ENCODE measurements around the gene DCC.

DCC gene

DNA sequence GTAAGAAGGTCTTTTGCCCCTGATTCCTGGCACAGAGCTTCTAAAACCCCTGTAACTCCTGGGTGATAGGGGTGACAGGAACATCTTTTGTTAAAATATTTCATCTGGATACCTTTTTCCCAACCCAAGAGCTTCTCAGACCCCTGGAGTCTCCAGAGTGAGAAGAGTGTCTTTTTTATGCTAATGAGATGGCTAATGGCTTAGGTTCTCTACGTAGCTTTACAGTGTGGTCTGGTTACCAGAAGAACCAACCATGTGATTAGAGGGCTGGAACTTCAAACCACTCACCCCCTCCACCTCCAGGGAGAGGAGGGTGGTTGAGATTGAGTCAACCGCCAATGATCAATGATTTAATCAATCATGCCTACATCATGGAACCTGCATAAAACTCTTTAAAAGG, 16.2 kb upstream of the DCC start:
- no peaks in the 10 kb centered on the region for H3K9me3 ChIP-seq (ENCODE audit: low read depth, low read length)
- no peak for DNase-seq (ENCODE audit: low read depth, low spot score)
- no peak for TF ChIP-seq FOXP2 (optimal IDR thresholded peaks at IDR 0.05; ENCODE audit: control extremely low read depth, extremely low read length, insufficient read depth)
- no peak for TF ChIP-seq POLR2AphosphoS5 (IDR thresholded peaks at IDR 0.05; ENCODE audit: borderline replicate concordance, low read depth, low read length)
- TF ChIP-seq EZH2 (IDR thresholded peaks at IDR 0.05): no peak
- H3K36me3 ChIP-seq (ENCODE audit: insufficient read depth, low read length): no peaks in the 10 kb centered on the region
- no peak overlapping the region for H3K27ac ChIP-seq
- no peak overlapping the region for H3K4me3 ChIP-seq
- no peak overlapping the region for H3K9ac ChIP-seq (ENCODE audit: insufficient read length)

DNA sequence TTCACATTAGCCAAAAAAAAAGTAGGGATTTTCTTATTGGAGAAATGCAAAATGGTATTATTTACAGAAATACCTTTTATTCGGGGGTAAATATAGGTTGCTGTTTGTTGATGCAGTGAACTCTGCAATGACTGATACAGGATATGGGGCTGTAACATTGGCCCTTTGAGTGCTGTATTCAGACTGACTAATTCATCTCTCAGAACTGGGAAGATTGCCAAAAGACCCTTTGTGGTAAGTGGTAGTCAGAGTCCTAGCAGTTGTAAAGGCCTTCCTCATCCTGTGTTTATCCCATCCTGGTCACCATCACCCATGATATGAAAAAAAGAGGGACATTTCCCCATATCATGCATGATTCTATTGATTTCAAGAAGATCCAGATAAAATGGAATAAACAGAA, 14.0 kb upstream of the DCC start:
- Histone ChIP-seq H3K9me3 (ENCODE audit: low read depth, low read length) (no peaks in the 10 kb centered on the region), H3K27ac (no peak overlapping the region), H3K9ac (ENCODE audit: insufficient read length) (no peak overlapping the region), H3K36me3 (ENCODE audit: insufficient read depth, low read length) (no peaks in the 10 kb centered on the region), H3K4me3 (no peak overlapping the region)
- TF ChIP-seq POLR2AphosphoS5 (IDR thresholded peaks at IDR 0.05; ENCODE audit: borderline replicate concordance, low read depth, low read length) (no peak), FOXP2 (optimal IDR thresholded peaks at IDR 0.05; ENCODE audit: control extremely low read depth, extremely low read length, insufficient read depth) (no peak), EZH2 (IDR thresholded peaks at IDR 0.05) (no peak)
- DNase-seq (ENCODE audit: low read depth, low spot score): no peak

DNA sequence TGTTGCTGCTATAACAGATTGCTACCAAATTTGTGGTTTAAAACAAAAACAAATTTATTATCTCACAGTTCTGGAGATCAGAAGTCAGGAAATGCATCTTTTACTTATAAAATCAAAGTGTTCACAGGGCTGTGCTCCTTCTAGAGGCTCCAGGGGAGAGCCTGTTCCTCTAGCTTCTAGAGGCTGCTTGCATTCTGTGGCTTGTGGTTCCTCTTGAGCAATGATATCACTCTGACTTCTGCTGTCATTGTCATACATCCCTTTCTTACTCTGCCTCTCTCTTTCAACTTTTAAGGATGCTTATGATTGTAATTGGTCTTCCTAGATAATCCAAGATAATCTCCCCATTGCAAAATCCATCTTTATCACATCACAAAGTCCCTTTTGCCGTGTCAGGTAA, 6.1 kb upstream of the DCC start:
- no peak for TF ChIP-seq EZH2 (IDR thresholded peaks at IDR 0.05)
- no peak for TF ChIP-seq POLR2AphosphoS5 (IDR thresholded peaks at IDR 0.05; ENCODE audit: borderline replicate concordance, low read depth, low read length)
- no peak for TF ChIP-seq FOXP2 (optimal IDR thresholded peaks at IDR 0.05; ENCODE audit: control extremely low read depth, extremely low read length, insufficient read depth)
- no peak for DNase-seq (ENCODE audit: low read depth, low spot score)
- Histone ChIP-seq H3K27ac (no peak overlapping the region), H3K9ac (ENCODE audit: insufficient read length) (no peak overlapping the region), H3K4me3 (no peak overlapping the region), H3K36me3 (ENCODE audit: insufficient read depth, low read length) (no peaks in the 10 kb centered on the region), H3K9me3 (ENCODE audit: low read depth, low read length) (no peaks in the 10 kb centered on the region)

DNA sequence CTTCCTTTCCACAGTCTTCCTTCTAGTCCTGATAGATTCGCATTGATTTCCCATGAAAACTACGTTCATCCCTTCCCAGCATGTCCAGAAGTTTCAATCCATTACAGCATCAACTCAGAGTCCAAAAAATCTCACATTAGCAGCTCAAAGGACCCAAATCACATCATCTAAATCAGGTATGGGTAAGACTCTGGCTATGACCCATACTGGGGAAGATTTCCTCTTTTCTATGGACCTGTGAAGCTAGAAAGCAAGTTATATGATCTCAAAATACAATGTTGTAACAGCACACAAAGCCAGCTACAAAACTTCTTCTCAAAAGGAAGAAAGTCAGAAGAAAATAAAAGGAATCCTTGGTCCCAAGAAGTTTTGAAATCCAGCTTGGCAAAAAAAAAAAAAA, 5.7 kb upstream of the DCC start:
- Histone ChIP-seq H3K36me3 (ENCODE audit: insufficient read depth, low read length) (no peaks in the 10 kb centered on the region), H3K4me3 (no peak overlapping the region), H3K9me3 (ENCODE audit: low read depth, low read length) (no peaks in the 10 kb centered on the region), H3K27ac (no peak overlapping the region), H3K9ac (ENCODE audit: insufficient read length) (no peak overlapping the region)
- no peak for DNase-seq (ENCODE audit: low read depth, low spot score)
- TF ChIP-seq EZH2 (IDR thresholded peaks at IDR 0.05): no peak
- no peak for TF ChIP-seq FOXP2 (optimal IDR thresholded peaks at IDR 0.05; ENCODE audit: control extremely low read depth, extremely low read length, insufficient read depth)
- TF ChIP-seq POLR2AphosphoS5 (IDR thresholded peaks at IDR 0.05; ENCODE audit: borderline replicate concordance, low read depth, low read length): no peak

DNA sequence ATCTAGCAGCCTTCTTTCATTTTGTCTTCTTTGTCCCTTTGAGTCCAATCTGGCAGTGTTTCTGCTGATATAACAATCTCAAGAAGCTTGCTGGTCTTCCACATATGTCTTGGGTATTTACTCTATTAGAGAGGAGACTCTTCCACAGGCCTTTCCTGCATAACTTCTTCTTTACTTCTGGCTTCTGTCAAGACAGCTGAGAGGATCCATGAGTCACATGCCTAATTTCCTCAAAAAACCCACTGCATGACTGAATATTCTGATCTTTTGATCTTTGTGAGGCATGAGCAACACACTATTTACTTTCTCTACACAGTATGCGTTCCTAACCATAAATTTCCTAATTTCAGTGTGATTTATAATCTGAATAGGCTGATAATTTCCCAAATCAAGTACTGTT, 5.1 kb upstream of the DCC start:
- no peaks in the 10 kb centered on the region for H3K9me3 ChIP-seq (ENCODE audit: low read depth, low read length)
- no peaks in the 10 kb centered on the region for H3K36me3 ChIP-seq (ENCODE audit: insufficient read depth, low read length)
- H3K4me3 ChIP-seq: no peak overlapping the region
- DNase-seq (ENCODE audit: low read depth, low spot score): no peak
- H3K9ac ChIP-seq (ENCODE audit: insufficient read length): no peak overlapping the region
- no peak overlapping the region for H3K27ac ChIP-seq
- TF ChIP-seq EZH2 (IDR thresholded peaks at IDR 0.05): no peak

DNA sequence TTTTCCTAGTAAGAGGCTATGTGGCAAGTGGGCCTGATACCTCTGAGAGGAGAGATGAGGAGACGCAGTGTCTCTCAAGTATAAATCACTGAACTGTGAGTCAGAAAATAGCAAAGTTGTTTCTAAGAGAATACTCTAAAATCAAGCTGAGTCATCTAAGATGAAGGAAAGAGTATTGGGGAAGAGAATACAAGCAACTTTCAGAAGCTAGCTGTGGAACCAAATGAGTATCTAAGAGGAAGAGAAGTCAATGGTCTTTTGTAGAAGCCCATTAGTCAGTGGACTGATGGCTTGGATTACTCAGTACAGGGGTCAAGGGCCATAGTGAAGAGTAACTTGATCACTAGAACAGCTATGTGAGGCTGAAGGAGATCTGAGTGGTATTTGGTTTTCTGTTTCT, 2.7 kb upstream of the DCC start:
- no peak for DNase-seq (ENCODE audit: low read depth, low spot score)
- Histone ChIP-seq H3K27ac (no peak overlapping the region), H3K9ac (ENCODE audit: insufficient read length) (no peak overlapping the region), H3K36me3 (ENCODE audit: insufficient read depth, low read length) (no peaks in the 10 kb centered on the region), H3K4me3 (no peak overlapping the region), H3K9me3 (ENCODE audit: low read depth, low read length) (no peaks in the 10 kb centered on the region)
- TF ChIP-seq EZH2 (IDR thresholded peaks at IDR 0.05) (no peak), FOXP2 (optimal IDR thresholded peaks at IDR 0.05; ENCODE audit: control extremely low read depth, extremely low read length, insufficient read depth) (no peak)

DNA sequence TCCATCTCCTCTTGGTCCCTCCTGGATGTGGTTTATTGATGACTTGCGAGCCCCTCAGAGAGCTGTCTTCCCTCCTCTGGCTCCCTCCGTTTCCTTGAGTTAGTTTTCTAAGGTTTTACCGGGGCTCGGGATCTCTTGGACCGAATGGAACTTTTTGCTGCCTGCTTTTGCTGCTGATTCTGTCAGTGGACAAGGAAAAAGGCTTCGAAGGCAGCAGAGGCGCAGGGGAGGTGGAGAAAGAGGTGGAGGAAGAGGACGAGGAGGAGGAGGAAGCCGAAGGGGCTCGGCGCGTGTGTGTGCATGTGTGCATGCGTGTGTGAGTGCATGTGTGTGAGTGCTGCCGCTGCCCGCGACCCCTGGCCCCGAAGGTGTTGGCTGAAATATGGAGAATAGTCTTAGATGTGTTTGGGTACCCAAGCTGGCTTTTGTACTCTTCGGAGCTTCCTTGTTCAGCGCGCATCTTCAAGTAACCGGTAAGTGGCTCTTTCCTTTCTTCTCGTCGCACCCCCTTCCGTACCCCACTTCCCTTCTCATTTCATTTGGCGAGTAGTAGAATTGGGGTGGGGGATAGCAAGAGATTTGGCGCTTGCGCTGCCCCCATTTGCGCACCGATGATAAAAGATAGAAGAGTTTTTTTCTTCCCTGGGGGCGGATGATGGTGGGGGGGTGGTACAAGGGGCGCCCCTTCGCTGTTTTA, 557 bp downstream of the DCC start:
- DNase-seq (ENCODE audit: low read depth, low spot score): no peak
- TF ChIP-seq EZH2 (IDR thresholded peaks at IDR 0.05) (no peak), POLR2AphosphoS5 (IDR thresholded peaks at IDR 0.05; ENCODE audit: borderline replicate concordance, low read depth, low read length) (no peak), FOXP2 (optimal IDR thresholded peaks at IDR 0.05; ENCODE audit: control extremely low read depth, extremely low read length, insufficient read depth) (no peak)
- no peaks in the 10 kb centered on the region for H3K36me3 ChIP-seq (ENCODE audit: insufficient read depth, low read length)
- peak overlapping the region; percentile 63 for H3K9ac ChIP-seq (ENCODE audit: insufficient read length)
- H3K9me3 ChIP-seq (ENCODE audit: low read depth, low read length): no peaks in the 10 kb centered on the region
- no peak overlapping the region for H3K27ac ChIP-seq
- H3K4me3 ChIP-seq: peak overlapping the region; percentile 79

DNA sequence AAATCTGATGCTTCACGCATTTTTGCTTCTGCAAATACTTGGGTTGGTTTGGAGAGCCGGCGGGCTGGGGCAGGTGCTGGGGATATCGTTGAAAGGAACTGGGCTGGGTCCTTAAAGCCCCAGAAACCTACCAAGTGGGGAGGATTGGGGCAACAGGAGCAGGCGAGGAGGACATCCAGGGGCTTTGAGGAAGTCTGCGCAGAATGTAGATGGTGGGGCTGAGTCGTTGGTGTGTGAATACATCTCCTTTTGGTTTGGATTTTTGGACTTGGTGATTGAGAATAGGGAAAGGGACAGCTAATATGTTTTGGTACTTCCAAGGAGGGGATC, 1.1 kb downstream of the DCC start:
- Histone ChIP-seq H3K9me3 (ENCODE audit: low read depth, low read length) (no peaks in the 10 kb centered on the region), H3K27ac (no peak overlapping the region), H3K4me3 (peak overlapping the region; percentile 79), H3K9ac (ENCODE audit: insufficient read length) (no peak overlapping the region), H3K36me3 (ENCODE audit: insufficient read depth, low read length) (no peaks in the 10 kb centered on the region)
- TF ChIP-seq FOXP2 (optimal IDR thresholded peaks at IDR 0.05; ENCODE audit: control extremely low read depth, extremely low read length, insufficient read depth) (no peak), POLR2AphosphoS5 (IDR thresholded peaks at IDR 0.05; ENCODE audit: borderline replicate concordance, low read depth, low read length) (no peak), EZH2 (IDR thresholded peaks at IDR 0.05) (no peak)
- no peak for DNase-seq (ENCODE audit: low read depth, low spot score)

DNA sequence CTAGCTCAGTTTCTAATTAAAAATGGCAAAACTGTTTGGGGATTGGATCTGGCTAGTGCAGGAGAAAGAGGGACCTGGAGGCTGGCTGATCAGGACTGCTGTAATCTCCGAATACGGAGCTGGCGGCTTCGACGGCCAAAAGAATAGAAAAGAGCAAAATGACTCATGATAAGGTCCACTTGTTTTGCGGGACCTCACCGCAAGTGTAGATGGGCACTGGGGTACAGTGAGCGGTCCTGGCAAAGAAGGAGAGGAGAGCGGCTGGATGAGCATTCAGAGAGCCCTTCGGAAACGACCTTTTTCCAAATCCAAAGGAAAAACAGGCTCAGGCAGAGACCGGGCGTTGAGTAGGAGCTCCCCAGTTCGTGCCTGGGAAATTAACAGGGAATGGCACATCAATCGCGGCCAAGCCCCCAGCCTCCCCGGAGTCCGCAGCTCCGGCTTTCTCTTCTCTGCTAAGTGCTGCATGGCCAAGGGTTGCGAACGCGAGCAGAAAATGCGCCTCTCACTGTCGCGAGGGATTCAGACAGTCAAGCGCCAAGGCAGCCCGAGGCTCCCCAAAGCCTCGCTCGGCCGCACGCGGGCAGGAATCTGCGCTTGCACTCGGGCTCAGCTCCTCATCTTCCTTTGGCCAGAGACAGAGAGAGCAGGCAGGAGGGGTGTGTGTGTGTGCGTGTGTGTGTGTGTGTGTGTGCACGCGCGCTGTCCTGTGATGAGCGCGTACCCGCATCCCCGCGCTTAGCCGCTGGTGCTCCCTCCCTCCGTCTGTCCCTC, 1.8 kb downstream of the DCC start:
- H3K36me3 ChIP-seq (ENCODE audit: insufficient read depth, low read length): no peaks in the 10 kb centered on the region
- DNase-seq (ENCODE audit: low read depth, low spot score): no peak
- H3K27ac ChIP-seq: no peak overlapping the region
- no peak overlapping the region for H3K9ac ChIP-seq (ENCODE audit: insufficient read length)
- no peaks in the 10 kb centered on the region for H3K9me3 ChIP-seq (ENCODE audit: low read depth, low read length)
- H3K4me3 ChIP-seq: peak overlapping the region; percentile 79
- TF ChIP-seq POLR2AphosphoS5 (IDR thresholded peaks at IDR 0.05; ENCODE audit: borderline replicate concordance, low read depth, low read length) (no peak), FOXP2 (optimal IDR thresholded peaks at IDR 0.05; ENCODE audit: control extremely low read depth, extremely low read length, insufficient read depth) (no peak), EZH2 (IDR thresholded peaks at IDR 0.05) (no peak)

Data from SK-N-MC (cell line).